GM18873 (cell line): ENCODE data around the gene JAKMIP3.

Source experiments
- ATAC-seq: cut with Tn5 transposase; IDR thresholded peaks from one replicate; pipeline ENCODE4 v1.9.1; 2021; ENCODE audit warnings: mild to moderate bottlenecking, moderate library complexity, moderate number of reproducible peaks; ENCODE audit not compliant: unreplicated experiment, low FRiP score

JAKMIP3 gene

DNA sequence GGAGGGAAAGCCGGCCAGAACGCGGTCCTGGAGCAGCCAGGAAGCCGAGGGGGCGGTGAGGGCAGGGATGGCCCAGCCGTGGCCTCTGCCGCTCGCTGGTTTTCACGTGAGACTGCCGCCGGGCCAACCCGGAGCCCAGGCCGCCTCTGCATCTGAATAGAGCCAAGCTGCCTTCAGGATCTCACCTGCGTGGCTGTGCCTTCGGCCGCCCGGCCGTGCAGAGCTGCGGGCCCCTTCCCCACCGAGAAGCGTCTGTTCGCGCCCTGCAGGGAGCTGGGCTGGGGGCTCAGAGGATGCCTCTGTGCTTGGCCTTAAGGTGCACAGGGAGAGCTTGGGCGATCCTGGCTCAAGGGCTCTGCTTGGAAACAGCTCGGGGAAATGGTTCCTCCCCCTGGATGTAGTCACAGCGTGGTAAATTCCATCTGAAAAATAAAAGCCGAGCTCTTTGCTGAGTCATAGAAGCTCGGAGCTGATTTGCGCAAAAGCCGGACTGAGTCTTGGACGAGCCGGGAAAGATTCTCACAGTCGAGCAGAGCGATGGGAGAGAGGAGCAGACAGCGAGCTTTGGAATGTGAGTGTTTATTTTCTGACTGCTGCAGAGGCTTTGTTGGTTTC, at the start of gene JAKMIP3:
TSS of gene JAKMIP3 (plus strand) at position 456 of the 615 bp plus-strand sequence. CDS start 38,863 bp downstream, outside the sequence.
- no peak for ATAC-seq

DNA sequence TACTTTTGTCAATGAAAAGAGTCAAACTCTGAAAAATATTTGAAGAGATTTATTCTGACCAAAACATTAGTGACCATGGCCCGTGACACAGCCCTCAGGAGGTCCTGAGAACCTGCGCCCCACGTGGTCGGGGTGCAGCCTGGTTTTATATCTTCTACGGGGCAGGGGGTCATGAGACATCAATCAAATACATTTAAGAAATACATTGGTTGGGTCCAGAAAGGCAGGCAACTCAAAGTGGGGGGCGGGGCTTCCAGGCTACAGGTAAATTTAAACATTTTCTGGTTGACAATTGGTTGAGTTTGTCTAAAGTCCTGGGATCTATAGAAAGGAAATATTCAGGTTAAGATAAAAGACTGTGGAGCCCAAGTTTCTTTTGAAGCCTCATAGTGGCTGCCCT, 49.2 kb upstream of the JAKMIP3 start:
- ATAC-seq: no peak

DNA sequence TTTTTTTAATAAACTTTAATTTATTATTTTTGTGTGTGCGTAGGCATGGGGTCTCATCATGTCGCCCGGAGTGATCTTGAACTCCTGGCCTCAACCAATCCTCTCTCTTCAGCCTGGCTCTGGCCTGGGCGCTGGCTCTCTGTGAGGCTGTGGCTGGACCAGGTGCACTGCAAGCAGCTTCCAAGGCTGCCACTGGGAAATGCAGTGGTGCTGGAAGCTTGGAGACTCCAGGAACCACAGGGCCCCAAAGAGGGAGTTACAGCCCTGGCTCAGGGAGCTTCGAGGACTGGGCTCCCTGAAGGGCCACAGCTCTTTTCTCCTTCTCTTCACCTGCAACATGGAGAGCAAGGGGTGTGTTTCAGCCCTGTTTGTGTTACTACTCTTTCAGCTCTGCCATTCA, 47.3 kb upstream of the JAKMIP3 start:
- ATAC-seq: no peak

DNA sequence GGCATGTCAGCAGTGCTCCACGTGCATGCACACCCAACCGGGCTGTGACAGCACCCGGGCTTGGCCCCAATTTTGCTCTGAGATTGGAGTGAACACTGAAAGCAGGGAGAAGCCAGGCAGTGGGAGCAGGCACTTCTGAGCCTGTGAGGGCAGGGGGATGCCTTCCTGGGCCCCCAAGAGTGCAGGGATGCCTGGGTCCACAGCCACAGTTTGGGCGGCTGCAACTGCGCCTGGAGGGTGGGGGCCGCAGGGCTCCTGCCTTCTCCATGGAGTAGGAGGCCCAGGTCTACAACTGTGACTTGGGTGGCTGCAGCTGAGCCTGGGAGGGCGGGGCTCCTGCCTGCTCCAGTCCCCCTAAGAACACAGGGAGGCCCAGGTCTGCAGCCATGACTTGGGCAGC, 46.4 kb upstream of the JAKMIP3 start:
- ATAC-seq: no peak

DNA sequence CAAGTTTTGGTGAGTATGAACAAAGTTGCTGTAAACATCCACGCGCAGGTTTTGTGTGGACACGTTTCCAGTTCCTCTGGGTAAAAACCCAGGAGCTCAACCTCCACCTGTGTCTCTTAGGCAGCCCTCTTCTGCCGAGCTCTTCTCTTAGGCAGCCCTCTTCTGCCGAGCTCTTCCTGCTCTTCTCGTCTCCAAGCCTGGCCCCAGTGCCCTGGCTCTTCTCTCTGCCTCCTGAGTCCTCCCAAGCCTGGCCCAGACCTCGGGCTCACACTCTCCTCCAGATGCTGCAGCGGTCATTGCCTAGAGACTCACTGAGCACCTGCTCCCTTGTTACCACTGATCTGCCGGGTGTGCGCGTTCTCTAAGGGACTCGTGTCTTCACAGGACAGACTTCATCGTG, 45.3 kb upstream of the JAKMIP3 start:
- no peak for ATAC-seq

DNA sequence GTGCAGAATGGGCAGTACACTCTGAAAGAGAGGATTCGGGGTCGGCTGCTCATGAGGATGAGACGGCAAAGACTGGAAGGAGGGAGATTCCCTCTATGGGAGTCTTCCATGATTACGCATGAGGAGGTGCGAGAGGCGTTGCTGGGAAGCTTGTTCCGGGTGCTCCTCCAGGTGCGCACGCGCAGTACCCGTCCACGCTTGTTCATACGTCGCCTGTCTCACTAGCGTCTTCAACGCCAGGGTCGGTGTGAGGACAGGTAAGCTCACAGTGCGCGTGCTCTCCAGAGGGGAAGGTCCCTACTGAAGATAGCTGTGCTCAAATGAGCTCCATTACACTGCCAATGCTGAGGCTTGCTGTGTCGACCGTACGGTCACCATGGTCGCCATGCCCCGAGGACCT, 44.7 kb upstream of the JAKMIP3 start:
- ATAC-seq: no peak

DNA sequence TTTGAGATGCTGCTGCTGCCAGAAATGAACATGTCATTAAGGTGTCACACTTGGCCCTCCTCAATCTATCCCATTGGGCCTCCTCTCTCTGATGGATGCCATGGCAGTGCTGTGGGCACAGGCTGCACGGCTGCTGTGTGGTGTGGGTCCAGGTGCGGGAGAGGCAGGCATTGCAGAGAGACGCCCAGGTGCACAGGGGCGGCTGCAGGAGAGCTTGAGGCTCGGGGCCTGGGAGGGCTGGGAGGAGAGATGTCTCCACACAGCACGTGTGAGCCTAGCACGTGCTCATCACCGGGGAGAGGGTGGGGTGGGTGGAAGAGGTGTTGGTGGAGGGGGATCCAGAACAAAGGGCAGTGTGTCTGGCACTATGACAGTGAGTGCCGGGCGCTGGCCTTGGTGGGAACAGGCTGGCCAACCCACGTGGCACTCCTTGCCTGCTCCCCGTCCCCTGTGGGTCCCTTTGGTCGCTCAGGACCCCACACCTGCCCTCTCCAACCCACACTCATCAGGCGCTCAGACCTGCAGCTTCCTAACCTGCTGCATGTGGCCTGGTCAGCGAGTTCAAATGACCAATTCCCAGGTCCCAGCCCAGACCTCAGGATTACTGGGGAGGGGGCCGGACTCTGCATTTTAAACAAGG, 44.1 kb upstream of the JAKMIP3 start:
- ATAC-seq: no peak

DNA sequence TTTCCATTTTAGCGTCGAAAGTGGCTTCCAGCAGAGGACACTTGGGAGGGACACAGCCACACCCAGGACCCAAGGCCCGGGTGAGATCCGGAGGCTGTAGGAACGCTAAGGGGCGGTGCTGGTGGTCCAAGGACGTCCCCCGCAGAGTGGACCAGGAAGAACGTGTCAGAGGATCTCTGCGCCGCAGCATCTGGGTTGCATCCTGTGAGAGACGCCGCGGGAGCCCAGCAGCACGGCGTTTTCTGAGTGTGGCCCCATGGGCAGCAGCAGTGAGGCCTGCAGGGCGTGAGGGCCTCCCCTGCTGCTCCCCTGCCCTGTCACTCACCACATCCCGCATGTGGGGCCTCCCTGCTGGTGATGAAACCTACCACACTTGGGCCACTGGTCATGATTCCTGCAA, 43.5 kb upstream of the JAKMIP3 start:
- no peak for ATAC-seq

DNA sequence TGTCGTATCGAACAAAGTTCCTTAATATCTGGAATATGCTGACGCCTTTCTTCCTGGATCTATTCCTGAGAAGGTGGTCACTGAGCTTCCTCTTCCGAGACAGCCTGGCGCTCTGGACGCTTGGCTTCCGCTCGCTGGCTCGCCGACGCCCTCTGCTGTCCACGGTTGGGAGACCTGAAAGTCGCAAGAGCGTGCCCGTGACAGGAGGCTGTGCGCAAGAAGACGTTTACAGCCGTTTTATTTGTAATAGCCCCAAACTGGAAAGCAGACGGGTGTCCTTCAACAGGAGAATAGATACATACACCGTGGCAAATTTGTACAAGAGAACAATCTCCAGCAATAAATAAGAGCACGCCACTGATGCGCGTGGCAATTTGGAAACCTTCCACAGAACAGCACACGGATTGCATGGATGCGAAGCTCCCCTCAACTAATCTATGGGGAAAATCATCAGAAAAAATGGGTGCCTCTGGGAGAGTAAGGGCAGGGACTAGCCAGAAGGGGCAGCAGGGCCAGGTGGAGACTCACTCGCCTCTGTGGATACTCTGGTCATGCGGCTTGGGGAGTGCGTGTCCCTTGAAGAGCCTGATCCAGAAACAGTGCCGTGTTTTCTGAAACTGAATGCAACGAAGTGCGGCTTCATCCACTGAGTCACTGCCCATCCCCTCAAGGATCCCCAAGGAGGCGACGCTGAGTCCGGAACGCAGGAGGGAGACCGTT, 42.5 kb upstream of the JAKMIP3 start:
- peak; percentile 56 for ATAC-seq

DNA sequence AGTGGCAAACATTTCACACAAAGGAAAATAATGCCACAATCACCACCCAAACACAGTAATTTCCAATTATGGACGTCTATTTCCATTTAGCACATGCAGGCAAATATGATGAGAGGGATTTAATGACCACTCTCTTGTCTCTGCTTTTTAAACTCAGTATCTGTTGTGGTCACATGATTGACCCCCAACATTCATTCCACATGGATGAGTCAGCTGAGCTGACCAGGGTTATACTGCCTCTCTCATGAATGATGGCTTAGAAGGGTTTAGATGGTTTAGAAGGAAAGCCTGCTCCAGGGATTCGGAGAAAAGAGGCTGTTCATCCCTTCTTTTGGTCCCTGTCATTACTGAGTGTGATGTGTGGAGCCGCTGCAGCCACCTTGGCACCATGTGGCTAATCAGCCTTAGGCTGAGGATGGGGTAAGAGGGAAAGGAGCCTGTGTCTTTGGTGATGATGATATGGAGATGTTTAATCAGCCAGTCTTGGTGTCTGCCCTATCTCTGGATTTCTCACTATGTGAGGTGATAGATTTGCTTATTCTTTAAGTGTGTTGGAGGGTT, 38.2 kb upstream of the JAKMIP3 start:
- no peak for ATAC-seq

DNA sequence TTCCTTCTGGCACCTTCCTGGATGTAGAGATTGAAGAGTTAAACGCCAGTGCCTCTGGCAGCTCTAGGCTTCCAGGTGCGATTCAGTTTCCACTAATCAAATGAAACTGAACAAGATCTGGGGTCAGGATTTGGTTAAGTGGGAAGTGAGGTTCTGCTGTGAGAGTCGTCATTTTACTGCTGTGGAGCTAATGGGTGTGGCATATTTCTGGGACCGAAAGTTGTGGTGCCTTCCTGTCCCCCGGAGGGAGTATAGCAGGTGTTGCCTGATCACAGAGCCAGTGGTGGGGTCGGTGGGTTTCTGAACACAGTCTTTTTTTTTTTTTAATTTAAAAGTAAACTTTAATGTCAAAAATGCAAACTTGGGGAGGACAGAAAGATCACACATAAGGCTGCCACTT, 37.0 kb upstream of the JAKMIP3 start:
- no peak for ATAC-seq

DNA sequence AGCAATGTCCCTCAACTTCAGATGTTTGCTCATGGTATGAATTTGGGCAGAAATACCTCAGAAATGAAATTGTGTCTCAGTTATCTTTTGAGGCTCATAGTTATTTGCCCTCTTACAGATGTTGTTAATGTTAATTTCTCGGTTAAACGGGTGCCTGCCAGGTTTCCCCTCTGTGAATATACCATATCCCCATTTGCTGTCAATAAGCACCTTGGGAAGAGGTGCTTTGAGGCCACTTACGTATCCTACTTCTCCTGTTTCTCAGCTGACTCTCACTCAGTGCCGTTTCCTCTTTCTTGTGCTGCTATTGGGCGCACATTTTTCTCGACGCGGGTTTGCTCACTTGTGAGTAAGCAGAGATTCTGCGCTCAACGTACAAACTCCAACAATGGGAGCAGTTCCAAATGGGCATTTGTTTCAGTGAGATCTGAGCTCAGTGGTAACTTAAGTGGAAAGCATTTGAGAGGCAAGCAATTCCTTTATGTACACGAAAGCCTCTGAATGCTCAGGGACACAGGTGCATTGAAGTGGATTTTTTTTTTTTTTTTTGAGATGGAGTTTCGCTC, 34.8 kb upstream of the JAKMIP3 start:
- no peak for ATAC-seq

DNA sequence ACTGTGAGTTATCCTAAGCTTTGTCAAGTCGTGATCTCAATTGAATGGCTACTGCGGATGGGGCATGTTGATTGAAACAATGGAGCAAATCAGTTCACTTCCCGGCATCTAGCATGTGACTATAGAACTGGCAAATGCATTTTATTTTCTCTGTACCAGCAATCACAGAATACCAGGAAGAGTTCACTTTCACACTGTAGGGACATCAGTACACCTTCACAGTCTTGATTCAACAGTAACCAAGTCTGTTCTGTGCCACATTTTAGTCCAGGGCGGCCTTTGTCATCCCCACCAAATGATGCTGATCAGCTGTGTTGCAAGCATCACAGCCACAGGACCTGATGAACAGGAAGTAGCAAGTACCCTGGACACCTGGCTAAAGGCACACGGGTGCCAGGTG, 32.1 kb upstream of the JAKMIP3 start:
- ATAC-seq: no peak

DNA sequence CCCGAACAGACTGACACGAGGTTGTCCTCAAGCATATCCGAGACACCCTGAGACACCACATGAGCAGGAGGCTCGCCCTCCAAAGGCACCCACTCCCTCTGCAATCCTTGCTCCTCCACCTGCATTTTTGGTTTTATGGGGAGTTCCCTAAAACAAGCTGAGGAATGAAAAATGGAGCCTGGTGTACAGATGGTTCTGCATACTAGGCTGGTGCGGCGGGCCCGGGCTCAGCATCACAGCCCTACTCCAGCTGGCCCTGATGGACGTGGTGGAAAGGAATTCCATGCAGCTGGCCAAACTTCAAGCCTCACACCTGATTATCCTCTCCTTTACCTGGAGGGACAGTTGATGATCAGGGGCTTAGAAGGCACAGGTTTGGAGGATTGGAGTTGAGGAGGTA, 30.3 kb upstream of the JAKMIP3 start:
- ATAC-seq: no peak

DNA sequence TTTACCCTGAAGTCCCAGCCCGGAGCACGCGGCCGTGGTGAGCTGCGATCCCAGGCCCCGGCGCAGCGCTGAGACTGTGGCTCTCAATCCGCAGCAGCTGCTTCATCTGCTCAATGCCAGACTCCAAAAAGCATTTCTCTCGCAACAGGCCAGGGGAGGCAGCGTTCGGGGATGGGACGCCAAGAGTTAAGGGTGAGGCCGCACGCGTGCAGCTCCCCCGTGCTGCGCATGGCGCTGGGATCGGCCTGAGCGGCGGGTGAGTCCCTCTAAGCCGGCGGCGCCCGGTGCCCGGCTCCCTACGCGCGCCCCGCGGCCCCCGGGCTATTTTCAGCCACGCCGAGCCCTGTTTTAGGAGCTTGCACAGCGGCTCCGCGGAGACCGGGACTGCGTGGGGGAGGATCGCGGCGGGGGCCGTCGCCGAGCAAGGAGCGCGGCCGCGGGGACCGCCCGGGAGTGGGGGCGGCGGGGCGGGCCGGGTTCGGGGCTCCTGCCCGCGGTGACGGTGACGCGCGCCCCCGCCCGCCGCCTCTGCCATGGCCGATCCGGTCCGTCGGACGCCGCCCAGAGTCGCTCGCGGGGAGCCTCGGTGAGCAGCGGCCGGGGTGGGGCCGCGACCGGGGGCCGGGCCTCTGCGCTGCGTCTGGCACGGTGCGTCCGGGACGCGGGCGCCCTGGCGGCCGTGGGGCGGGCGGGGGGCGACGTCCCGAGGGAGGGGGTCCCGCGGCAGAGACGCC, 29.4 kb upstream of the JAKMIP3 start:
- no peak for ATAC-seq

DNA sequence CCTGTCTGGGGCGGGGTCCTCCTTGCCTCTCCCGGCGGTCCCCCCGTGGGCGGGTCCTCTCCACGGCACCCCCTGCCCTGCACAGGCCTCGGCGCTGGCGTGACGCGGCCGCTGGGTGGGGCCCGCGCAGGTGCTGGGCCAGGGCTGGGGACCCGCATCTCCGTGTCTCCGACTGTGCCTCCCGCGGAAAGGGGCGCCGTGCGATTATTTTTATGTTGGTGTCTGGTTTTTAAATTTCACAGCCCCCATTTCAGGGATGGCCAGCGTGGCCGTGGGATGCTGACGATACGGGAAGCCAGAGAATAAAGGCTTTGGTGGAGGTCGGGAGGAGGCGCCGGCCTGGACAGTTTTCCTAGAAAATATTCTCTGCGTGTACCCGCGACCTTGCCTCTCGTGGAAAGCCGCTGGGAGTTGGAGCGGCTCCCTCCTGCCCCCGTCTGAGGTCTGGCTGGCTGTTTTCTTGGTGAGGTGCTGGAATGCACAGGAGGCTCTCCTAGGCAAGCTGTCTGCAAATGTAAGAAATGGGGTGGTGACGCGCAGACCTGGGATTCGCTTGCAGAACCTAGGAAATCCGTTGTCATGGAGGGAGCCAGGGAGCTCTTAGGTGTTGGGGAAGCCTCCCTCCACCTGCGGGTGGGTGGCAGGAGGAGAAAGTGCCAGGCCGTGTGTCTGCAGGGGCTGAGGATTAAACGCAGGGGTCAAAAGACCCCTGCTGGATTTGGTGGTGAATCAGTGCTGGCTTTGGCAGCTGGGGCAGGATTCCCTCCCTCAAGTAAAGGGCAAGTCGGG, 28.7 kb upstream of the JAKMIP3 start:
- no peak for ATAC-seq

DNA sequence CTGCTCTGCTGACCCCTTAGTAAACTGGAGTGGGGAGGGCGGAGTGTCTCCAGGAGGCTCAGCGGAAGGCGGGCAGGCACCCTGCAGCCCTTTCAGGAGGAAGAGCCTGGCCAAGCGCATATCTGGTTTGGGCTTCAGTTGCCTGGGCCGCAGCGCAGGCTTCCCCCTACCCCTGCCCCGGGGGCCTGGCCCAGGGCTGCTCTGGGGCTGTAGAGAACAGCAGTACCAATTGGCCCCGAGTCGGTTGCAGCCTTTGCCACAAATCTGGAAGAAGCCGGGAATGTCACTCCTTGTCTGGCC, 28.1 kb upstream of the JAKMIP3 start:
- no peak for ATAC-seq

DNA sequence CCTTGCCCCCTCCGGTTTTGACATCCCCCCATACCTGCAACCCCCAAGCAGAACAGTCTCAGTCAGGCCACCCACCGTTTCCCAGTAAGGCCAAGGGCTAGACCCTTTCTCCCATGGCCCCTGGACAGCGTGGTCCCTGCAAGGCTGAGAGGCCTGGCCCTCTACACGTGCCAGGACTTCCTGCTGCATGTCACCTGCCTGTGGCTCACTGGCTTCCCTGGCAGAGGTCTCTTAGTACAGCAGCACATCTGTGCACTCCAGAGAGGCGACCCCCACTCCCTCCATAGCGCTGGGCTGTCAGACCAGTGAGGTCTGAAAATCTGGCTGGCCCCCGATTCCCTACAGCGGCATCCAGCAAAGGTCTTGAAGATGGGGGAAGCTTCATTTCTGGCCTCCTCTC, 26.4 kb upstream of the JAKMIP3 start:
- ATAC-seq: no peak

DNA sequence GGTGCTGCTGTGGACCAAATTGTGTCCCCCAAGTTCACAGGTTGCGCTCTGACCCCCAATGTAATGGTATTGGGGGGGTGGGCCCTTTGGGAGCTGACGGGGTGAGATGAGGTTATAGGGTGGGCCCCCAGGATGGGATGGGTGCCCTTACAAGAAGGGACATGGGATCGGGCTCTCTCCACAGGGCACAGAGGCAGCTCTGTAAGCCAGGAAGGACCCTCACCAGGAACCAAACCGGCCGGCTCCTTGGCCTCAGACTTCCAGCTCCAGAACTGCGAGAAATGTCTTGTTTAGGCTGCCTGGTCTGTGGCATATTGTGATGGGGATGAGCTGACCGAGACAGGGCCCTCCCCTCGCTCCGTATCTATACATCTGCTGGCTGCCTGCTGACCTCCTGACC, 25.7 kb upstream of the JAKMIP3 start:
- no peak for ATAC-seq

DNA sequence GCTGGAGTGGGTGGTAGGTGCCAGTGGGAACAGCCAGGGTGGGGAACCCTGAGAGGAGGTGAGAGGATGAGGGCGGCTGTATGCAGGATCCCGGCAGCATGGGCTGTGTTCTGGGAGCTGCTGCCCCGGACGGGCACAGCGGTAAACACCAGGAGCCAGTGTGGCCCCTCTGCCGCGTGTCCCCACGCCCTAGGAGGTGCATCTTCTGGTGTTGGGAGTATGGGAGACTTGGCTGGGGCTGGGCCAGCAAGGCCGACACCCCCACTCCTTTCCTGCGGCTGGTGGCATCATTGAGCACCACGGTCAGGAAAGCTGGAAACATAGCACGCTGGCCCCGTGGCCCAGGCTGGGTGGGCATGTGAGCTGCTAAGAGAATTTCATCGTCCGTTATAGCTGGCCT, 24.4 kb upstream of the JAKMIP3 start:
- ATAC-seq: no peak
